Adrenal gland (tissue), 12 donors: Measurements from ENCODE around the gene COL17A1. TPM values are rescaled to one million over a fixed set of nuclear protein-coding genes. Genes with fewer than 3 reads are reported as not detected.
A peak's percentile ranks its signal among the peaks of the same experiment; 100 is the strongest.

Experiments
- DNase-seq, 7 donors: peaks; one replicate each; pipeline ENCODE4 v3.0.0-alpha.2; 2019 to 2020
- H3K27ac ChIP-seq, 5 donors: fragments of 200-600 bp; sonication (generic) in 4 of 5; 1 replicate in 3 of 5; 2 replicates in 2 of 5; pipeline versions ENCODE4 v1.5.1 to v1.8.0; 2016 to 2020; ENCODE audit warnings: mild to moderate bottlenecking in 1 of 5
- H3K27me3 ChIP-seq: fragments of 200-600 bp; 2 replicates; pipeline ENCODE4 v1.8.0; 2021
- H3K36me3 ChIP-seq, 2 donors: fragments of 200-600 bp; replicated peaks in 1 of 2; 1 replicate in 1 of 2; 2 replicates in 1 of 2; pipeline versions ENCODE4 v1.5.1 to v1.8.0; 2018 to 2022
- H3K4me1 ChIP-seq, 2 donors: fragments of 200-600 bp; replicated peaks in 1 of 2; 1 replicate in 1 of 2; 2 replicates in 1 of 2; pipeline versions ENCODE4 v1.5.1 to v1.8.0; 2018 to 2021
- H3K4me3 ChIP-seq, 4 donors: fragments of 200-600 bp; sonication (generic) in 3 of 4; one replicate each; pipeline ENCODE4 v1.5.1; 2016 to 2018
- H3K9me3 ChIP-seq, 3 donors: fragments of 200-600 bp; sonication (generic) in 1 of 3; replicated peaks in 1 of 3; 1 replicate in 2 of 3; 2 replicates in 1 of 3; pipeline versions ENCODE4 v1.5.1 to v1.8.0; 2016 to 2021
- POLR2A ChIP-seq, 2 donors: fragments of 450-650 bp; IDR thresholded peaks; one replicate each; pipeline ENCODE4 v1.6.1; 2017; ENCODE audit warnings: antibody characterized with exemption in 2 of 2, mild to moderate bottlenecking in 2 of 2, moderate library complexity in 1 of 2
- WGBS, 4 donors: extraction: QIAGEN DNeasy Blood & Tissue Kit in 2 of 4; methylation state at CpG; one replicate each; pipeline versions ENCODE4 v1.1.5 to v1.1.7; 2013 to 2017; 5-methylcytosine and 5-hydroxymethylcytosine counted together
- intact Hi-C, 2 donors: fragments of 100-400 bp; cut with DNase I; formaldehyde crosslinking; loops; one replicate each; pipeline versions ENCODE4 v1.14.1 to v1.15.0; 2022 to 2023
- polyA plus RNA-seq, 3 donors: library from polyadenylated mRNA; stranded (reverse); fragments of 200-250 nt in 2 of 3; fragments of 350-450 nt in 1 of 3; fragmentation: Illumina TruSeq in 1 of 3; extraction: RNeasy Lipid Tissue Mini Kit (QIAGEN cat#74804) in 1 of 3; gene quantifications; one replicate each; pipeline ENCODE4 v1.2.3, GENCODE V29; 2013 to 2014
- total RNA-seq, 9 donors: library from RNA; depleted of rRNA in 4 of 9; stranded (reverse); fragments of >200 nt in 4 of 9; fragments of 120-200 nt in 1 of 9; fragmentation: NEBNext Ultra II Directional in 1 of 9; extraction: Animal tissue kit (Norgen Biotek cat#: 25700) in 1 of 9; gene quantifications; one replicate each; pipeline versions ENCODE4 v1.1.0 to v1.2.4, GENCODE V29; 2013 to 2023
- TF ChIP-seq, protein P1 (sequence below), 6 experiments: fragments of 450-650 bp in 4 of 6; fragments of 200-600 bp in 2 of 6; sonication (generic) in 1 of 6; IDR thresholded peaks; 1 replicate in 5 of 6; 2 replicates in 1 of 6; pipeline versions ENCODE4 v1.5.1 to v1.8.0; 2016 to 2021; ENCODE audit warnings: antibody characterized with exemption in 6 of 6, mild to moderate bottlenecking in 2 of 6, moderate library complexity in 1 of 6
- donor health status: healthy with polysubstance abuse.
- donor health status: Bipolar disorder and iron deficiency.
- donor health status: DM: yes; HTN: yes; CAD: no.
- donor health status: DM: no; HTN: no; CAD: no.
- donor health status: DM: no; HTN: no; CAD: no.
- donor health status: DM: yes; HTN: yes; CAD: no.

The COL17A1 gene
- total and polyA plus RNA-seq, 12 donors = 0.11 to 2.2 (median 0.36) TPM; not detected in 4

DNA sequence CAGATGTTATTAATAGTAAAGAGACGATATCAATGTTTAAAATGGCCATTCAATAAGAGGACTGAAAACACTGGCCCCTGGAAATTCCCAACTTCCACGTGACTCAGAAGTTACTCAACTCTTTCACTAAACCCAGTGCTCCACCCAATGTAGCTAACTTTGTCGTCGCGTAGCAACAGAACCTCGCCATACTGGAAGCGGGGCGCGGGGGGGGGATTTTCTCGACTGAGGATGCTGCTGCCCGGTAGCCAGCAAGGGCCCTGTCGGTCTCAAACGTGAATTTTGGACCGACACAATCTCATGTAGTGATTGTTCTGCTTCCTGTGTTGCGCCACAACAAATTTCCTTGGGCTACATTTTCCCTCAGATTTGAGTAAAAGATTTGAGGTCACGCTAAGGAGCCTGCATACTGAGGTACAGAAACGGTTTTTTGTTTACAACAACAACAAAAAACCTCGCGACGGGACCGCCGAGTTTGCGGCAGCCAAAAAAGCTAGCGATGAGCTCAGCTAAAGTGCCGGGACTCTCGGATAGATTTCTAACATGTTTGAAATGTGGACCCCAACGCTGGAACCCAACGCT is 35.3 kb upstream of the COL17A1 start:
- TF ChIP-seq, protein P1, sequence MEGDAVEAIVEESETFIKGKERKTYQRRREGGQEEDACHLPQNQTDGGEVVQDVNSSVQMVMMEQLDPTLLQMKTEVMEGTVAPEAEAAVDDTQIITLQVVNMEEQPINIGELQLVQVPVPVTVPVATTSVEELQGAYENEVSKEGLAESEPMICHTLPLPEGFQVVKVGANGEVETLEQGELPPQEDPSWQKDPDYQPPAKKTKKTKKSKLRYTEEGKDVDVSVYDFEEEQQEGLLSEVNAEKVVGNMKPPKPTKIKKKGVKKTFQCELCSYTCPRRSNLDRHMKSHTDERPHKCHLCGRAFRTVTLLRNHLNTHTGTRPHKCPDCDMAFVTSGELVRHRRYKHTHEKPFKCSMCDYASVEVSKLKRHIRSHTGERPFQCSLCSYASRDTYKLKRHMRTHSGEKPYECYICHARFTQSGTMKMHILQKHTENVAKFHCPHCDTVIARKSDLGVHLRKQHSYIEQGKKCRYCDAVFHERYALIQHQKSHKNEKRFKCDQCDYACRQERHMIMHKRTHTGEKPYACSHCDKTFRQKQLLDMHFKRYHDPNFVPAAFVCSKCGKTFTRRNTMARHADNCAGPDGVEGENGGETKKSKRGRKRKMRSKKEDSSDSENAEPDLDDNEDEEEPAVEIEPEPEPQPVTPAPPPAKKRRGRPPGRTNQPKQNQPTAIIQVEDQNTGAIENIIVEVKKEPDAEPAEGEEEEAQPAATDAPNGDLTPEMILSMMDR (IDR thresholded peaks at IDR 0.05) = no peak
- no peak for TF ChIP-seq POLR2A (IDR thresholded peaks at IDR 0.05)
- Histone ChIP-seq H3K27ac (peak overlapping the region; percentile 85 to 100 (median 98)), H3K36me3 (no peaks in the 10 kb centered on the region), H3K4me1 (peaks cover 0 to 12% of the 10 kb centered on the region in 2 donors), H3K9me3 (no peaks in the 10 kb centered on the region), H3K27me3 (no peaks in the 10 kb centered on the region), H3K4me3 (peak overlapping the region in 3 of 4 donors; percentile 9 to 89 (median 48))
- peak; percentile 89 to 97 (median 94) for DNase-seq
- intact Hi-C loops = no loop called here
- WGBS, 4 donors = 0 to 1% (median 0%) methylated on average over 19 to 28 of the region's 28 CpGs

DNA sequence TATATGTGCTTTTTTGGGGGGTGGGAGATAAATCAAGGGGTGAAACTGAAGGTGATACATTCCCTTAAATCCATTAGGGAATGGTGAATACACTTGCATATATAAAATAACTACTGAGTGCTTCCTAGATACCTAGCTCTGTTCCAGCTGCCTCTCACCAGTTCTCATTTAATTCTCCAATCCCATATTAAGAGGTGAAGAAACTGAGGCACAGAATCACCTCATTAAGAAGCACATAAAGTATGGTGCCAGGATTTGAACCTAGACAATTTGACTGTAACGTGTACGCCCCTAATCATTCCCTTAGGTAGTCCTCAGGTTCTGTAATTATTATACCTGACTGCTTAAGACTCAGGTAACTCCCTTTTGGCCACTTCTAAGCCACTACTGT is 34.8 kb upstream of the COL17A1 start:
- Histone ChIP-seq H3K4me1 (peaks cover 0 to 12% of the 10 kb centered on the region in 2 donors), H3K4me3 (peak overlapping the region in 2 of 4 donors; percentile 48 to 89), H3K27me3 (no peaks in the 10 kb centered on the region), H3K36me3 (no peaks in the 10 kb centered on the region), H3K27ac (peak overlapping the region in 4 of 5 donors; percentile 85 to 99 (median 98)), H3K9me3 (no peaks in the 10 kb centered on the region)
- DNase-seq = no peak
- WGBS, 4 donors = 32 to 52% (median 37%) methylated on average over 2 of the region's 2 CpGs
- TF ChIP-seq, protein P1 (IDR thresholded peaks at IDR 0.05) = no peak
- TF ChIP-seq POLR2A (IDR thresholded peaks at IDR 0.05) = no peak
- intact Hi-C loops = no loop called here

DNA sequence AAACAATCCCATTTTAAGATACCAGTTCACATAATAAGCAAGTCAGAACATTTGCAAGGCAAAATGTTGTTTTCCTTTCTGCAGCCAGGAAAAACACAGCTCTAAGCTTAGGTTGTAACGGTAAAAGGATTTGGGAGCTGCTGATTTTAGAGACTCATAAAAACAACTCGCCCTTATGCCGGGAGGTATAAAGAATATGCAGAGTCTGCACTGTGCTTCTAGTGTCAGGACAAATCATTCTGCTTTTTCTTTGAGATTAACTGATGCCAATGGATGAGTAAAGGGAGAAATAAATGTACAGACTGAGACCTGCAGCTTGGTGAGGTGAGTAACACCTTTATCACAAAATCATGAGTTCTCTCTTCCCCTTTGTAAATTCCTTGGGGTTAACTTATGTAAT is 34.3 kb upstream of the COL17A1 start:
- intact Hi-C loops = no loop called here
- no peak overlapping the region for H3K4me3 ChIP-seq
- H3K27me3 ChIP-seq = no peaks in the 10 kb centered on the region
- TF ChIP-seq, protein P1 (IDR thresholded peaks at IDR 0.05) = no peak
- DNase-seq = no peak
- peak overlapping the region in 1 of 5 donors; percentile 99 for H3K27ac ChIP-seq
- no peaks in the 10 kb centered on the region for H3K36me3 ChIP-seq
- WGBS, 4 donors = 63 to 83% (median 77%) methylated on average over 3 of the region's 3 CpGs
- H3K4me1 ChIP-seq = peaks cover 0 to 12% of the 10 kb centered on the region in 2 donors
- no peaks in the 10 kb centered on the region for H3K9me3 ChIP-seq

DNA sequence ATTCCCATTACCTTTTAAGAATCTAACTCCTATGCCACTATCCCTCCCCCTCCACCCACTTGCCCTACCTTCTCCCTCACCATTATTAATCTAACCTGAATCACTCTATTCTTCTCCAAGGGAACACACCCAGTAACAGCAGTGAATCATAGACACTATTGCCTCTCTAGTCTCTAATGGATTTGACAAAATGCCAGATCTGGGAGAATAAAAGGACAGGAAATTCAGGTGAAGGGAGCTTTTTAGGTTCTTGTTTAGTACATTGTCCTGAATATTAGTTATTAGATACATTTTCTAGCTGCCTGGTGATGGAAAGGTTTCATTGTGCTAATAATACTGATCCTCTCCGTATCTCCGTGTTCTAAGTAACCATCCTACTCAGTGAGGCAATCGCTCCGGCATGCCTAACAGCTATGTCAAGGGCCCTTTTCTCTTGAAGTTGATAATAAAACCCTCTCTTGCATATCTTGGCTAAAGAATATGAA is 32.2 kb upstream of the COL17A1 start:
- H3K27ac ChIP-seq = no peak overlapping the region
- intact Hi-C loops = no loop called here
- no peak for TF ChIP-seq POLR2A (IDR thresholded peaks at IDR 0.05)
- TF ChIP-seq, protein P1 (IDR thresholded peaks at IDR 0.05) = no peak
- no peaks in the 10 kb centered on the region for H3K27me3 ChIP-seq
- peaks cover 0 to 12% of the 10 kb centered on the region in 2 donors for H3K4me1 ChIP-seq
- no peak overlapping the region for H3K4me3 ChIP-seq
- DNase-seq = no peak
- 90 to 94% (median 93%) methylated on average over 4 of the region's 4 CpGs for WGBS, 4 donors
- no peaks in the 10 kb centered on the region for H3K9me3 ChIP-seq
- no peaks in the 10 kb centered on the region for H3K36me3 ChIP-seq
